Kidney epithelial cell (primary cell): ENCODE results near the gene NFATC1. TPM values are rescaled to one million over a fixed set of nuclear protein-coding genes. Genes with fewer than 3 reads are reported as not detected.

ENCODE experiments used
- DNase-seq: peaks from one replicate; pipeline ENCODE4 v3.0.0-alpha.2; 2010; ENCODE audit warnings: low read depth
- H3K27me3 ChIP-seq: 2 replicates; pipeline ENCODE4 v1.6.0; 2011; ENCODE audit warnings: low read length; ENCODE audit not compliant: control insufficient read depth, insufficient read depth
- H3K36me3 ChIP-seq: 2 replicates; pipeline ENCODE4 v1.5.1; 2011; ENCODE audit warnings: low read length; ENCODE audit not compliant: control insufficient read depth, insufficient read depth
- H3K4me3 ChIP-seq: 2 replicates; pipeline ENCODE4 v1.5.1; 2011; ENCODE audit warnings: low read depth, mild to moderate bottlenecking, control low read depth, low read length
- total RNA-seq: library from RNA; depleted of rRNA; stranded (reverse); fragments of >200 nt; gene quantifications from 2 replicates; pipeline ENCODE4 v1.2.3, GENCODE V29; 2015
- TF ChIP-seq, protein P1 (sequence below): IDR thresholded peaks from 2 replicates; pipeline ENCODE4 v1.5.1; 2011; ENCODE audit warnings: mild to moderate bottlenecking, moderate library complexity, low read length, control low read depth, inconsistent platforms; ENCODE audit not compliant: insufficient read depth, poor library complexity, severe bottlenecking

Gene NFATC1
- total RNA-seq, 1 donor from 2014 or later: 2.7 TPM

DNA sequence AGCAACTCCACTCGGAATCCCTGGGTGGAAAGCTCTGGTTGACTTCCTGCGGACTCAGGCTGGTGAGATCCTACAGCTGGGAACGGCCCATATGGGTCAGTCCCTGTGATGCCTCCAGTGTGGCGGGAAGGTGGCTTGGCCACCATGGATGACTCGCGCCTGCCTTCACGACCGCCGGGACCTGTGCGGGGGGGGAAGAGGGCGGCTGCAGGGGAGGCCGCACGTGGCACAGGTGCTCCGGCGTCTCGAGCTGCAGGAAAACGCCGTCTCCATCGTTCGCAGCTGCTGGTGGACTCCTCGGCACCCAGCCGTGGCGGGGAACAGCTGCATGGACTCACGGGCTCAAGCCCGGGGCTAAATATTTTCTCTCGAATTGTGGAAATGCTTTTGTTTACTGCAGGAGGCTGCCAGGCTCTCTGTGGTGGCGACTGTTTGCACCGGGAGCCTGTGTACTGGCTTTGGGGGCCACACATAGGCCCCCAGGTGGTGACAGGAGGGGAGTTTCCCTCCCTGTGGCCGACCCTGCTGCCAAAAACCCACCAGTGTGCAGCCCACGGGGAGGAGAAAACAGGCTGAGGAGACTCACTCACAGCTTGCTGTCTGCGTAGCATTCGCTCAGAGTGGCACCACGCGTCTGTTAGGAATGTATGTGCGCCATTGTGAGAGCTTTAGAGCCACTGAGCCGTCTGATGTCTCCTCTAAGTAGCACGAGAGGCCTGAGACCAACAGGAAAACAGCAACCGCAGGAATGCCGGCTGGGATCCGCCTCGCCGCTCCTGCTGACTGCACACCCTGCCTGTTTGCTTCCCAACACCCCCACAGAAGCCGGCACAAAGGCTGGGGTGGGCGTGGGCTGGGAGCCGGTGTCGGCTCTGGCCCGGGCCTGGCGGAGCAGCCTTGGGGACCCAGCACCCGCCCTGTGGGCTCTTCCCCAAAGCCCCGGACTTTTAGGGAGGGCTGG lies 89.2 kb downstream of the NFATC1 start:
- peak; percentile 93 for DNase-seq
- H3K27me3 ChIP-seq: peaks cover 3% of the 10 kb centered on the region
- TF ChIP-seq, protein P1, sequence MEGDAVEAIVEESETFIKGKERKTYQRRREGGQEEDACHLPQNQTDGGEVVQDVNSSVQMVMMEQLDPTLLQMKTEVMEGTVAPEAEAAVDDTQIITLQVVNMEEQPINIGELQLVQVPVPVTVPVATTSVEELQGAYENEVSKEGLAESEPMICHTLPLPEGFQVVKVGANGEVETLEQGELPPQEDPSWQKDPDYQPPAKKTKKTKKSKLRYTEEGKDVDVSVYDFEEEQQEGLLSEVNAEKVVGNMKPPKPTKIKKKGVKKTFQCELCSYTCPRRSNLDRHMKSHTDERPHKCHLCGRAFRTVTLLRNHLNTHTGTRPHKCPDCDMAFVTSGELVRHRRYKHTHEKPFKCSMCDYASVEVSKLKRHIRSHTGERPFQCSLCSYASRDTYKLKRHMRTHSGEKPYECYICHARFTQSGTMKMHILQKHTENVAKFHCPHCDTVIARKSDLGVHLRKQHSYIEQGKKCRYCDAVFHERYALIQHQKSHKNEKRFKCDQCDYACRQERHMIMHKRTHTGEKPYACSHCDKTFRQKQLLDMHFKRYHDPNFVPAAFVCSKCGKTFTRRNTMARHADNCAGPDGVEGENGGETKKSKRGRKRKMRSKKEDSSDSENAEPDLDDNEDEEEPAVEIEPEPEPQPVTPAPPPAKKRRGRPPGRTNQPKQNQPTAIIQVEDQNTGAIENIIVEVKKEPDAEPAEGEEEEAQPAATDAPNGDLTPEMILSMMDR: no peak
- no peaks in the 10 kb centered on the region for H3K36me3 ChIP-seq
- H3K4me3 ChIP-seq: no peak overlapping the region

- H3K36me3 ChIP-seq: no peaks in the 10 kb centered on the region
- no peak overlapping the region for H3K4me3 ChIP-seq
- peak; percentile 53 for DNase-seq
- TF ChIP-seq, protein P1: no peak
- peaks cover 3% of the 10 kb centered on the region for H3K27me3 ChIP-seq
Measured at GRCh38 chr18:79485788-79486355, 90.1 kb downstream of the NFATC1 start.

GRCh38 chr18:79486356-79487182 lies 90.8 kb downstream of the NFATC1 start:
- TF ChIP-seq, protein P1: no peak
- Histone ChIP-seq H3K4me3 (no peak overlapping the region), H3K36me3 (no peaks in the 10 kb centered on the region), H3K27me3 (peaks cover 3% of the 10 kb centered on the region)
- DNase-seq: no peak

GRCh38 chr18:79487183-79487800 lies 91.6 kb downstream of the NFATC1 start:
- Histone ChIP-seq H3K4me3 (no peak overlapping the region), H3K36me3 (no peaks in the 10 kb centered on the region), H3K27me3 (peaks cover 3% of the 10 kb centered on the region)
- TF ChIP-seq, protein P1: no peak
- no peak for DNase-seq

DNA sequence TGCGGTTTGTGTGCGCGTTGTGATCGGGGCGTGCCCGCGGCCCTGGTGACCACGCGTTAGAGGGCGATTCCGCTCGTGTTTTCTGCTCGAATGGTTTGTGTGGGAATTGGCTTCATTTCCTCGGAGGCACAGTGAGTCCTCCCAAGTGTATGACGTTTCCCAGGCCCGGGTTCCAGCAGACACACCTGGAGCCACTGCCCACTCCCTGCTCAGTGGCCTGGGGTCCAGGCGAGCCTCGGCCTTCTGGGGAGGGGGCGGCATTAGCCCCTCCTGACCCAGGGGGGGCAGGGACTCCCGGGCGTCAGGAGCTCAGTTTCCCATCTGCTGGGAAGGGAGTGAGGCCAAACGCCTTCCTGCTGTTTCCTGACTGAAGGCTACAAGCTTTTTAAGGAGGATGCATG lies 92.1 kb downstream of the NFATC1 start:
- DNase-seq: no peak

More for the DNA sequence above, 92.1 kb downstream of the NFATC1 start:
- H3K4me3 ChIP-seq: no peak overlapping the region
- H3K36me3 ChIP-seq: no peaks in the 10 kb centered on the region
- peaks cover 3% of the 10 kb centered on the region for H3K27me3 ChIP-seq
- TF ChIP-seq, protein P1: no peak
